HL-60 (cell line): Measurements from ENCODE around the gene BIRC3.

ENCODE experiments used
- CTCF ChIP-seq: IDR thresholded peaks from one replicate; pipeline ENCODE4 v1.5.1; 2011; ENCODE audit warnings: low read length, control low read depth, inconsistent platforms; ENCODE audit not compliant: insufficient read depth
- GABPA ChIP-seq: IDR thresholded peaks from 2 replicates; pipeline ENCODE4 v1.6.1; 2012; ENCODE audit warnings: low read depth
- POLR2AphosphoS5 ChIP-seq: IDR thresholded peaks from 2 replicates; pipeline ENCODE4 v1.6.1; 2012; ENCODE audit warnings: low read depth
- REST ChIP-seq: IDR thresholded peaks from 2 replicates; pipeline ENCODE4 v1.6.1; 2012; ENCODE audit warnings: low read depth; ENCODE audit not compliant: insufficient replicate concordance
- SPI1 ChIP-seq: IDR thresholded peaks from 2 replicates; pipeline ENCODE4 v1.6.1; 2012; ENCODE audit warnings: low read depth, mild to moderate bottlenecking, borderline replicate concordance

DNA sequence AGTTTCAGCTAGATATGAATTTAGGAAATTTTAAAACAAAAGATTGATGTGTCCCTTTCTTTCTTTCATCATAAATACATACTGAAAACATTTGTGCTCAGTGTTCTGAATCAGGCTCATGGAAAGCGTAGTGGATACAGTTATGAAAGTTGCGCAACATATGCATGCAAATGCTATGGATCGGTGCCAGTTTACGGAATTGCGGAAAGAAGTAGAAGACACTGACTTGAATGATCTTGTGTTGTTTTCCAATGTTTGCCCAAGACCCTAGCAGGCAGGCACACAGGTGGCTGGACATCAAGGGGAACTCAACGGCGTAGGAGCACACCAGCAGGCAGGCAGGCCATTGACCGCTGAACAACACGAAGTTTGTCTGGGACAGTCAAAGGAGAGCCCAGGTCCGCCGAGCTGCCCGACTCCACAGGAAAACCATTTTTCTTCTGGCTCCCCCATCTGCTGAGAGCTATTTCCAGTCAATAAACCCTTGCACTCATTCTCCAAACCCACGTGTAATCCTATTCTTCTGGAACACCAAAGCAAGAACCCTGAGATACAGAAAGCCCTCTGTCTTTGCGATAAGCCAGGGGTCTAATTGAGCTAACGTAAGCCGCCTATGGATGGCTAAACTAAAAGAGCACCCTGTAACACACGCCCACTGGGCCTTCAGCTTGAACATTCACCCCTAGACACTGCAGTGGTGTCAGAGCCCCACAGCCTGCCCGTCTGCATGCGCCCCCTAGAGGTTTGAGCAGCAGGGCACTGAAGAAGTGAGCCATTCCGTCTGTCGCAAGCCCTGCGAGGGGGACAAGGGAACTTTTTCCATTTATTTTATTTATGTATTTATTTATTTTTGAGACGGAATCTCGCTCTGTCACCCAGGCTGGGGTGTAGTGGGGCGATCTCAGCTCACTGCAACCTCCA, 7.4 kb upstream of the BIRC3 start:
- TF ChIP-seq CTCF (no peak), REST (no peak), POLR2AphosphoS5 (no peak), GABPA (no peak), SPI1 (no peak)
